Neural progenitor cell (in vitro differentiated cells): ENCODE measurements around the gene MAP2K2.

Source experiments
- EZH2 ChIP-seq: fragments of 200-600 bp; sonication (generic); IDR thresholded peaks from 2 replicates; pipeline ENCODE4 v1.6.1; 2017; ENCODE audit warnings: antibody characterized with exemption, mild to moderate bottlenecking, moderate library complexity
- EZH2phosphoT487 ChIP-seq: fragments of 200-600 bp; sonication (generic); IDR thresholded peaks from 2 replicates; pipeline ENCODE4 v1.6.1; 2017; ENCODE audit warnings: antibody characterized with exemption
- TF ChIP-seq, protein P1 (sequence below): fragments of 200-600 bp; sonication (generic); IDR thresholded peaks from 2 replicates; pipeline ENCODE4 v1.5.1; 2017; ENCODE audit warnings: antibody characterized with exemption, mild to moderate bottlenecking

GRCh38 chr19:4067396-4068046 lies 56.4 kb downstream of the MAP2K2 start:
- TF ChIP-seq, protein P1, sequence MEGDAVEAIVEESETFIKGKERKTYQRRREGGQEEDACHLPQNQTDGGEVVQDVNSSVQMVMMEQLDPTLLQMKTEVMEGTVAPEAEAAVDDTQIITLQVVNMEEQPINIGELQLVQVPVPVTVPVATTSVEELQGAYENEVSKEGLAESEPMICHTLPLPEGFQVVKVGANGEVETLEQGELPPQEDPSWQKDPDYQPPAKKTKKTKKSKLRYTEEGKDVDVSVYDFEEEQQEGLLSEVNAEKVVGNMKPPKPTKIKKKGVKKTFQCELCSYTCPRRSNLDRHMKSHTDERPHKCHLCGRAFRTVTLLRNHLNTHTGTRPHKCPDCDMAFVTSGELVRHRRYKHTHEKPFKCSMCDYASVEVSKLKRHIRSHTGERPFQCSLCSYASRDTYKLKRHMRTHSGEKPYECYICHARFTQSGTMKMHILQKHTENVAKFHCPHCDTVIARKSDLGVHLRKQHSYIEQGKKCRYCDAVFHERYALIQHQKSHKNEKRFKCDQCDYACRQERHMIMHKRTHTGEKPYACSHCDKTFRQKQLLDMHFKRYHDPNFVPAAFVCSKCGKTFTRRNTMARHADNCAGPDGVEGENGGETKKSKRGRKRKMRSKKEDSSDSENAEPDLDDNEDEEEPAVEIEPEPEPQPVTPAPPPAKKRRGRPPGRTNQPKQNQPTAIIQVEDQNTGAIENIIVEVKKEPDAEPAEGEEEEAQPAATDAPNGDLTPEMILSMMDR, result no peak
- TF ChIP-seq EZH2phosphoT487 (peak; percentile 82), EZH2 (peak; percentile 91)
